GM21360 (cell line): ENCODE data around the gene ARL16.

ENCODE experiments used
- ATAC-seq: cut with Tn5 transposase; IDR thresholded peaks from one replicate; pipeline ENCODE4 v1.9.1; 2021; ENCODE audit warnings: mild to moderate bottlenecking, moderate library complexity; ENCODE audit not compliant: unreplicated experiment

ARL16 gene

DNA sequence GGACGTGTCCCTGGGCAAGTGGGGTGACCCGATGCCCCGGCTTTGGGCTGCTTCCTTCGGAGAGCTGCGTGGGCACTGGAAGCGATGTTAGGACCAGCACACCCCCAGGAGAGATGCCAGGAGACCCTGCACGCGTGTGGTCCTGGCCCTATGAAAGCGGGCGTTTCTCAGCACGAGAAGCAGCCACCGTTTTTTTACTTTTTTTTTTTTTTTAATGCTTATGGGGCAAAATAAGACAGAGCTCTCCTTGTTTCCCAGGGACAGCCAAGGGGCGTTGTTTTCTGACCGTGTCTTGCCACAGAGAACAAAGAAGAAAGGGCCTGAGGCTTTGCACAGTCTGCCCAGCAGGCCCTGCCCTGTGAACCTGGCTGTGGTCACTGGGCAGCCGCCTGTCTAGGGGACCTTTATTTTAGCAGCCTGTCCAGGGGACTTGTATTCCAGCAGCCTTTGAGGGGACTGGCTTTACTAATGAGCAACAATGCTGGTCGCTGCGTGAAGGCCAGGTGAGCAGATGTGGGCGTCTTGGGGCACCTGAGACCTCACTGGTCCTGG, 29.5 kb upstream of the ARL16 start:
- no peak for ATAC-seq

DNA sequence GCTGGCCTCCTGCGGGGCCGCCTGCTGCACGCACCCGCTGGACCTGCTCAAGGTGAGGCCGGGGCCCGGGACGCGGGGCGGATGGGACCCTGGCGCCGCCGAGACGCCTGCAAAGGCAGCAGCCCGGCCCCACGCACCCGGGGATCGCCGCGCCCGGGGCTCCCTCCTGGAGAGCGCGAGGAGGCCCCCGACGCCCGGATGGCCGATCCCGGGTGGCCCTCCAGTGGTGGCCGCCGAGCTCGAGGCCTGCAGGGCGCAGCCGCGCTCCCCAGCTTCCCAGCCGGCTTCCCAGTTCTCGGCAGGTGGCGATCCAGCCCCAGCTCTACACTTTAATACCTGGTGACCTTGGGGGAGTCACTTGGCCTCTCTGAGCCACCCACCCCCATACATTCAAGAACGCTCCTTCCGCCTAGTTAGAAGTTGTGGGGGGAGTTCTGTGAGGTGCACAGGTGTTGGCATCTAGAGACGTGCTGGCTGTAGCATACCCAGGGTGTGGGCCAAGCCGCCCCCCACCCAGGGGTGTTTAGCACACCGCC, 28.9 kb upstream of the ARL16 start:
- peak; percentile 10 for ATAC-seq

DNA sequence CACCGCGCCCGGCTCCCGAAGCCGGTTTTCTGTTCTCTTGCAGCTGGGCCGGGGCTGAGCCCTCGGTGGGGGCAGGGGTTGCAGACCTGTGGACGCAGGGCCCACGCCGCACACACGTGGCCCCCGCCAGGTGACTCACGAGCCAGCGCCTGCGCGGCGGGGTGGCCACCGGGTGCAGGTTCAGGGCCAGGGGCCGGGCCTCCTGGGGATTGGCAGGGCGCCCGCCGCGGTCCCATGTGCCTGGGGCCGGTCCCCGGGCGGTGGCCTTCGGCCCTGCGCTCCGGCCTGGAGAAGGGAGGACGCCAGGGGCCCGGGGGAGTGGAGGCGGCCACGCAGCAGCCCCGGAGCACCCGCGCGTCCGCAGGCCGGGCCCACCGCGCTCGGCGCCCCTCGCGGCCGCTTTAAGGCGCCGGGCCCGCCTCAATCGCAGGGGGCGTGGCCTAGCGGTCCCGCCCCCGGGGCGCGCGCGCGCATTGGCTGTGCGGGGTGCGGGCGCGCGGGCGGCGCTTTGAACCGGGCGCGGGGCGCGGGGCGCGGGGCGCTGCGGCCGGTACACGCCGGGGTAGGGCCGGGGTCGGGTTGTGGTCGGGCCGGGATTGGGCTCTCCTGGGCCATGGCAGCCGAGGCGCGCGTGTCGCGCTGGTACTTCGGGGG, 28.3 kb upstream of the ARL16 start, which contains the start of gene SLC25A10:
Gene SLC25A10, plus strand, starts transcription at position 471 of the 654 bp plus-strand sequence. Its CDS starts 143 bp downstream, at position 614.
- peak; percentile 61 for ATAC-seq

DNA sequence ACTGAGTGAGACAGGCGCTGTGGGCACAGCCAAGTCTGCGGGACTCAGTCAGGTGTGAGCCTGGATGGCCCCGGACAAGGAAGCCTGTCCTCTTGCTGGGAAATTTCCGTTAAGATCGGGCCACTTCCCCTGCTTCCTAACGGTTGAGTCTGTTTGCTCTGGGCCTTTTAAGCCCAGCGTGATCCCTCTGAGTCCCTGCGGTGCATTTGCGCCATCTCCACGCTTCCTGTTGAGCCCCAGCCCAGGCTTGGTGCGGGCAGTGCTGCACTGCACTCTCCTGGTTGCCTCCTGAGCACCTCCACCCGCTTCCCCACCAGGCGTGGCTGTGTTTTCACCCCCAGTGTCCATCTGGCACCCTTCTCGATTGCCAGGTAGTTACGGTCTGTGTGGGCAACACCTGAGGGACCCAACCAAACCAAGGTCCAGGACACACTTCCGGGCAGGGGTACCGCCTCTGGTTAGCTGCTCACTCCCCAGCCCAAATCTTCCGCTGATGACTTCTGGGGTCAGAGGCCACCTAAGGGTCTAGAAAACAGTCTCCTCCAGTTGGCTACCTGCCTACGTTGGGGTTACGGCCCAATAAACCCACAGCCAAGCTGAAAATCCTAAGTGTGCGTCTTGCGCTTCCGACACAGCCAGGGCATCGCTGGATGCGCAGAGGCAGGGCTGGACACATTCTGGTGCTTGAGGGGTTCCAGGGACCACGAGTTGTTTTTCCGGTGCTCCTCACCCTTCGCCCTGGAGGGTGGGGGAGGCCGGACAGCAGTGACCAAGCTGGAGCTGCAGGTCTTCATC, 27.1 kb upstream of the ARL16 start:
- ATAC-seq, result no peak

DNA sequence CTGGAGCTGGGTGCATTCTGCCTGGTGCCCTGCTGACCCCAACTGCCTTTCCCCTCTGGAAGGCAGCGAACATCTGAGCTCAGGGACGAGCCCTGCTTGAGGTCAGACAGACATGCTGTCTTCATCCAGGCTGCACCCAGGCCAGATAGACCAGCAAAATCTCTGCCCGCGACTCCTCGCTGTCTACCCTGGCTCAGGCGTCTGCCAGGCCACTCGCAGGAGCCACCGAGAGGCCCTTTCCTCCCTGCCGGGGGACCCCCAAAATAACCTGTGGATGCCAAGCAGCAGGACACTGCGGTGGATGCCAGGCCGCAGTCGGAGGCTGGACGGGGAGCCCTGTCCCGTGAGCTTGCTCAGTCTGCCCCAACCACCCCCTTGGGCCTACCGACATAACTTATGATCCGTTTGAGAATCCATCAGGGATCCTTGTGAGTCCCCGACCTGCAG, 25.2 kb upstream of the ARL16 start:
- ATAC-seq, result no peak

DNA sequence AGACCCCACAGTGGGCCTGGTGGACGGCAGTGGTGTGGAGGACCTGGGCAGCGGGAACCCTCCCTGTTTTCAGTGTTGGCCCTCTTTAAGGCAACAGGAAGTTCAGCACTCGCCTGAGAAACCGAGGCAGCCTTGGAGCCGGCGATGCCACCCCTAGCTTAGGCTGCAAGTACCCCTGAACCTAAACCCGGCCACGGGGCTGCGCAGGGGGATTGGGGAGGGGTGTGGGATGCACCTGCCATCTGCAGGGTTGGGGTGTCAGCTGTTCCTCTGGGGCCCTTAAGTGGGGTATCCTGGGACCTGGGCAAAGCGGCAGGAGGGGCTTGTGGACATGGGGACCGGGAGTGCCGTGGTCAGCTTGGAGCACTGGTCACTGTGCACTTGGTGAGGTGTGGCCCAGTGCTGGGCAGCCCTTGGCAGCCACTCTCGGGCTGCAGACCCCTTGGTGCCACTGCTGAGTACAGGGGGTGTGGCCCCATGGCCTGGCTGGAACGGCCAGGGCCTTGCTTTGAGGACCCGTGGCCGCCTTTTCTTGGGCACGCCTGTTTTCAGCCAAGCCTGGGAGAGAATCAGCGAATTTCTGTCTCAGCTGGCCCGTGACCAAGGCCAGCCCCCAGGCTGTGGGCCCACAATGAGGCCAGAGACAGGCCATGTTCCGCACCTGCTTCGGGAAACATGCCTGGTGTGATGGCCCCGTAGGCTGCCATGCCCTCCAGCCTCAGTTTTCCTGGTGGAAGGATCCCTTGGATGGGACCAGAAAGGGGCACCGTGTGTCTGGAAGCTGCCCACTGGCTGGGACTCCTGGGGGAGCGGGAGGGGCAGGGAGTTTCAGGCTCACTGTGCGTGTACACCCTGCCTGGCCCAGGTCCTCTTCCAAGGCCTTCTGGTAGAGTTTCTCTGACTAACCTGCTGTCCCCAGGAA, 24.4 kb upstream of the ARL16 start:
- ATAC-seq, result no peak

DNA sequence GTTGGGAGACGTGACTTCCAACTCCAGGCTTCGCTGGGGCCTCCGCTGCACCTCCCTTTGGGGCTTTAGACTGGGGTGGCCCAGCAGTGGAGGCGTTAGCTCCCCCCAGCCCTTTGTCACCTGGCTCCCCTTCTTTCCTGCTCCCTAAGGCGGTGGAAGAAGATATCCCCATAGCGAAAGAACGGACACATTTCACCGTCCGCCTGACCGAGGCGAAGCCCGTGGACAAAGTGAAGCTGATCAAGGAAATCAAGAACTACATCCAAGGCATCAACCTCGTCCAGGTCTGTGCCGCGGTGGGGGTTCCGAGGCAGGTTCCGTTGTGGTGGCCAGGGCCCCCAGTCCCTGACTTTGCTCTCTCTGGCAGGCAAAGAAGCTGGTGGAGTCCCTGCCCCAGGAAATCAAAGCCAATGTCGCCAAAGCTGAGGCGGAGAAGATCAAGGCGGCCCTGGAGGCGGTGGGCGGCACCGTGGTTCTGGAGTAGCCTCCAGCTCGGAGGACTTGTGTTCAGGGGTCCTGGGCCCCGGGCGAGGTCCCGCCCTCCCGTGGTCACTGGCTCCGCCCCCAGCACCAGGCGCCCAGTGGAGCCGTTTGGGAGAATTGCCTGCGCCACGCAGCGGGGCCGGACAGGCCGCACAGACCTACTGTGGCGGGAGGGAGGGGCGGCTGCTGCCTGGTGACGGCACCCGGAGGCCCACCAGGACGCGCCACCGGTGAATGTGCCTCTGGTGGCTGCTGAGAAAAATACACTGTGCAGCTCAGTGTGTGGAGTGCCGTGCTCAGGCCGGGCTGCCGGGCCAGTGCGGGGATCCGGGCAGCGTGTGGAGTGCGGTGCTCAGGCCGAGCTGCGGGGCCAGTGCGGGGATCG, 23.4 kb upstream of the ARL16 start:
- ATAC-seq, result no peak

DNA sequence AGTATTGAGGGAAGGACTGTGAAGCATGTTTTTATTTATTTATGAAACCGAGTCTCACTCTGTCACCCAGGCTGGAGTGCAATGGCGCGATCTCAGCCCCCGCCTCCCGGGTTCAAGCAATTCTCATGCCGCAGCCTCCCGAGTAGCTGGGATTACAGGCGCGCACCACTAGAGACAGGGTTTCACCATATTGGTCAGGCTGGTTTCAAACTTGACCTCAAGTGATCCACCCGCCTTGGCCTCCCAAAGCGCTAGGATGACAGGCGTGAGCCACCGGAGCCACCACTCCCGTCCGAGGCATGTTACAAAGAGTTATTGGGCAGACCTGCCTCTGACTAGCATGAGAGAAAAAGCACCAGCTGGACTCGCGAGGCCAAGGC, 22.6 kb upstream of the ARL16 start:
- no peak for ATAC-seq

DNA sequence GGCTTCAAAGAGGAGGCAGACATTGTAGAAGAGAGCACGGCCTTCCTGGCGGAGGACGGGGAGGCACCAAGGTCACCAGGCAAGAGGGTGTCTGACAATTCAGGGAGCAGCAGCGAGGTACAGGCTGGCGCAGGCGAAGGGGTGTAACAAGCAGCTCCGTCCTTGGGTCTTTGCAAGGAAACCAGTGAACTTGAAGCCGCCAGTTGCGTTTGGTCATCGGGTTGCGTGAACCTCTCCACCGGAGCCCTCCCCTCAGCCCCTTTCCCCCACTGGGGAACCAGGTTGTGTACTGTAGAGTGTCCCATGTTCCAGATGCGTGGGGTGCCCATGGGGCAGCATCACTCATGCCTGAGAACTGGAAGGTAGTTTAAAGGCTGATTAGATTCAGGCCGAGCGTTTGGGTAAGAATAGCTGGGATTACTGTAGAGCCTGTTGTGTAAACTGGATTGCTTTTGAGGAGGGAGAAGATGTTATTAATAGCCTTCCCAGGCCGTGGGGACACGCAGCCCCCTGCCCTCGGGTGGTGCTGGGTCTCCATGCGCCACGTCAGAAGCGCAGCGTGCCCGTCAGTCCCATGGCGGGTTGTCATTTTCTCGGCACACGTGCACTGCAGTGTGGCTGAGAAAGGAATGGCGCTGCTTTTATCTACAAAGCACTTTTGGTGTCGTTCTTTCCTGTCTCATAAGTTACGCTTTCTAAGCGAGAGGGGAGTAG, 22.1 kb upstream of the ARL16 start:
- no peak for ATAC-seq

DNA sequence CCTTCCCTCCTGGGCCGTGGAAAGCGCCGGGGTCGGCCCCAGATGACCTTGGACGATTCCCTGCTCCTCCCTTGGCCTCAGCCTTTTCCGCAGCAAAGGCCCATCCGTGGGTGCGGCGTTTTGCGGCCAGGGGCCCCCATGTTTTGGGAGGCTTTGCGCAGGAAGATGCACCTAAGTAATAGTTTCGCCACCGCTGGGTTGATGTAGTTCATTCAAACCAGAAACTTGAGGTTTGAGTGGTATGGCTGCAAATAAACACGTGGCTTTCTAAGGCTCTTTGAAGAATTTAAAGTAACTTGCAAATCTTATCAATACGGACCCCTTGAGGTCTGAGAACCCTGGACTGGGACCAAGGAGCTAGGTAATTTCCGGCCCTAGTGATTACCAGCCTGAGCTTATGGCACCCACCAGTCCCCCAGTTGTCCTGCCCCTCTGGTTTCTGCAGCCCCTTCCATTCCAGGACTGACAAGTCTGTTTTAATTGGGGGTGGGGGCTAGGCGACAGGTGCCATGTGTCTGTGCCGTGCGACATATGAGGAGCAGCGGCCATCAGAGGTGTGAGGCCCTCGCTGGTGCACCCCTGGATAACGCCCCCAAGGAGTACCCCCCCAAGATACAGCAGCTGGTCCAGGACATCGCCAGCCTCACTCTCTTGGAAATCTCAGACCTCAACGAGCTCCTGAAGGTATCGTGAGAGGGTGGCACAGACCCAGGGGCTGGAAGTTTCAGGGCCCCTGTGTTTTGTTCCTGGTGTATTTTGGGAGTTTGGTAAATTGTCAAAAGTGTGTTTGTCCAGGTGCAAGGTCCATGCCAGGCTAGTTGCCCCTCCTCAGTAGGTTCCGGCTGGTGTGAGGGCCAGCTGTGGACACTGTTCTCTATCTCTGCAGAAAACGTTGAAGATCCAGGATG, 20.4 kb upstream of the ARL16 start:
- ATAC-seq, result peak; percentile 2

DNA sequence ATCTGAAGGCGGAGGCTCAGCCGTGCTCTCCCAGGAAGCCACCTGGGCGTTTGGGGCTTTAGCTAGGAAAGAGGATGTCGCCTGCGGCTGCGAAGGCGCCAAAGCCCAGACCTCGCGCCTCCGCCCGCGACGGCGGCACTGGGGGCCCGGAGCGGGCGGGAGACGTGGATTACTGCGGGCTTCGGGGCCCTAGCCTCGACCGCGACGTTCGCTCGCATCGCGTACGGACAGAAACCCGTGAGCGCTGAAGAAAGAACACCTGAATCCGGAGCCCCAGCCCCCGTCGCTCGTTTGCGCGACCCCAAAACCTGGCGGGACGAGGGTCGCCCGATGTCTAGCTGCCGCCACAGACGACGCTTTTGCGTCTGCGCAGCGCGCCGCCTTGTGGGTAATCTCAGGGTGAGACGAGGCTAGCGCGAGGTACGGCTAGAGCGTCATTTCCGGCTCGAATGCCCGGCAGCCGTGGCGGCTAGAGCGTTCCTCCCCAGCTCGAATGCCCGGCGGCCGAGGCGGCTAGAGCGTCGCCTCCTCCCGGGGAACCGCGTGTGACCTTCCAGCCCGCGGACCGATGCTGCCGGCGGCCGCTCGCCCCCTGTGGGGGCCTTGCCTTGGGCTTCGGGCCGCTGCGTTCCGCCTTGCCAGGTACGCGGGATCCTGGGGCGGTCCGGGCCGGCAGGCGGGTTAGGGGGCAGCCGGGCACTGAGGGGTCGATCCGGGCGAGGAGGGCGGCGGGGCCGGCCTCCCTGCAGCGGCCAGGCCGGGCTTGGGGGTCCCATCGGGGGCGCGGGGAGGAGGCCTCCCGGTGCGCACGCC, 19.5 kb upstream of the ARL16 start, which contains the start of gene MRPL12:
Gene MRPL12, plus strand, starts transcription at position 434 of the 813 bp plus-strand sequence. Its CDS starts 135 bp downstream, at position 569.
- ATAC-seq, result peak; percentile 81

DNA sequence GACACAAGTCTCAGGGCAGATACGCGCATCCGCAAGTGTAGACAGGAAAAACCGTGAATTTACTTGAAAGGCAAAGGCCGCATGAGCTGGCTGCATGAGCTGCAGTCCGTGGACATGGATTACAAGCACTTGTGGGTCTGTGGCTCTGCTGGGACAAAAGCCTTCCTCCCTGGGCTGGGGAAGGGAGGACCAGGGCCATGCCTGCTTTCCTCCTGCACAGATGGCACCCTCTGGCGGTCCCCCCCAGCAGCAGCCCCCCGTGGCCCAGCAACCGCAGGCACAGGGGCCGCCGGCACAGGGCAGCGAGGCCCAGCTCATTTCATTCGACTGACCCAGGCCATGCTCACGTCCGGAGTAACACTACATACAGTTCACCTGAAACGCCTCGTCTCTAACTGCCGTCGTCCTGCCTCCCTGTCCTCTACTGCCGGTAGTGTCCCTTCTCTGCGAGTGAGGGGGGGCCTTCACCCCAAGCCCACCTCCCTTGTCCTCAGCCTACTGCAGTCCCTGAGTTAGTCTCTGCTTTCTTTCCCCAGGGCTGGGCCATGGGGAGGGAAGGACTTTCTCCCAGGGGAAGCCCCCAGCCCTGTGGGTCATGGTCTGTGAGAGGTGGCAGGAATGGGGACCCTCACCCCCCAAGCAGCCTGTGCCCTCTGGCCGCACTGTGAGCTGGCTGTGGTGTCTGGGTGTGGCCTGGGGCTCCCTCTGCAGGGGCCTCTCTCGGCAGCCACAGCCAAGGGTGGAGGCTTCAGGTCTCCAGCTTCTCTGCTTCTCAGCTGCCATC, 17.9 kb upstream of the ARL16 start:
- no peak for ATAC-seq

DNA sequence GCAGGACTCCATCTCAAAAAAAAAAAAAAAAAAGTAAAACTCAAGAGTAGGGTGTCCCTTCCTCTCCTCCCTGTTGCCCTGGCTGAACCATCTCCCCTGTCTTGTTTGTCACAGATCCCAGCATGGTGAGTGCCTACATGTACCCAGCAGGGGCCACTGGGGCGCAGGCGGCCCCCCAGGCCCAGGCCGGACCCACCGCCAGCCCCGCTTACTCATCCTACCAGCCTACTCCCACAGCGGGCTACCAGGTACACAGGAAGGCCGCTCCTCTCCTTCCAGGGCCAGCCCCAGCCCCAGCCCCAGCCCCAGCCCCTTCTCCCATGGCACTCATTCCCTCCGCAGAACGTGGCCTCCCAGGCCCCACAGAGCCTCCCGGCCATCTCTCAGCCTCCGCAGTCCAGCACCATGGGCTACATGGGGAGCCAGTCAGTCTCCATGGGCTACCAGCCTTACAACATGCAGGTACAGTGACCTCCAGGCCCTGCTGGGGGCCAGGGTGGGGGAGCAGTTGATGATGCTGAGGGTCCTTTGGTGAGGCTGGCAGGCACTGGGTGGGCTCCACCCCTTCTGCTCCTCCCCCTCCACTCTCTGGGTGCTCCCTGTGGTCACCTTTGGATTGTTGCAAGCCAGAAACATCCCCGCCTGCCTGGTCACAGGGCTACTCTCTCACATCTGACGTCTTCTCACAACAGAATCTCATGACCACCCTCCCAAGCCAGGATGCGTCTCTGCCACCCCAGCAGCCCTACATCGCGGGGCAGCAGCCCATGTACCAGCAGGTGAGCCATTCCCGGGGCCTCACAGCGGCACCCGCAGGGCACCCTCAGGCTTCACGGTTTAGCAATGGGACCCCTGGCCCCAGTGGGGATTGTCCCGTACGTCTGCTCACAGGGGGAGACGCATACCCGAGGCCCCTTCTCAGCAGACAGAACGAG, 17.0 kb upstream of the ARL16 start:
- no peak for ATAC-seq

DNA sequence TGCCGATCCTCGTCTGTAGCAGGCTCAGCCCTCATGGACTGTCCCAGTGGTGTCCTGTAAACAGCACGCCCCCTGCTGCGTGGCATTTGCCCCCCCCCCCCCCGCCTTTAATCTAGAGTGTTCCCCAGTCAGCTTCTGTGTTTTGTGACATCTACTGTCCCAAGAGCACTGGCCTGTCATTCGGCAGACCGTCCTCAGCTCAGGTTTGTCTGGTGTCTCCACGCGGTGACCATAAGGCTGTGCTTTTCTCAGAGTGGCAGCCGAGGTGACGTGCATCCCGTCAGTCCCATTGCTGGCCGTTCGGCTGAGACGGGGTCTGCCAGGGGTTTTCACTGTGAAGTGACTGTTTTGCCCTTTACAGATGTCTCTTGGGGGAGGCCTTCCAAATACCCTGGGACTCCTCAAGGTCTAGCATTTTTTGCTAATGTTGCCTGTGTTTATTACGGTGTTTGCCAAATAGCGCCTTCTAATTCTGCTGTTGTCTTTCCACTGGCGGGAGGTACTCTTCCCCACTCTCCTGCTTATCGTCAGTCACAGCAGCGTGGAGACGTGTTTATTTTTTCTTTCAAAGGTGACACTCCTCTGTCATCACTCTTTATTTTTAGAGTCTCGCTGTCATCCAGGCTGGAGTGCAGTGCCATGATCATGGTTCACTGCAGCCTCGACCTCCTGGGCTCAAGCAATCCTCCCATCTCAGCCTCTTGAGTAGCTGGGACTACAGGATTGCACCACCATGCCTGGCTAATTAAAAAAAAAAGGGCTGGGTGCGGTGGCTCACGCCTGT, 13.9 kb upstream of the ARL16 start:
- no peak for ATAC-seq
